HUES48 (cell line): Measurements from ENCODE around the gene ZDHHC6.
"Not testable (repeated sequence)": the region's sequence is repeated elsewhere in the genome, so short reads cannot be mapped to it uniquely, and the experiment has no call there.

ENCODE experiments used
- H3K27ac ChIP-seq: one replicate; pipeline ENCODE4 v1.7.0; 2013; ENCODE audit warnings: low read depth, low read length, inconsistent platforms
- H3K27me3 ChIP-seq: 2 replicates; pipeline ENCODE4 v1.6.1; 2013; ENCODE audit warnings: mild to moderate bottlenecking, low read length; ENCODE audit not compliant: control insufficient read depth, insufficient read depth
- H3K36me3 ChIP-seq: 2 replicates; pipeline ENCODE4 v1.6.1; 2013; ENCODE audit warnings: low read length; ENCODE audit not compliant: control insufficient read depth, insufficient read depth
- H3K4me1 ChIP-seq: 2 replicates; pipeline ENCODE4 v1.6.1; 2013; ENCODE audit warnings: mild to moderate bottlenecking, low read length; ENCODE audit not compliant: control insufficient read depth, insufficient read depth
- H3K4me3 ChIP-seq: 2 replicates; pipeline ENCODE4 v1.5.1; 2013; ENCODE audit warnings: mild to moderate bottlenecking, low read depth, low read length
- H3K9ac ChIP-seq: 2 replicates; pipeline ENCODE4 v1.6.1; 2013; ENCODE audit warnings: mild to moderate bottlenecking, low read depth, low read length, moderate library complexity
- H3K9me3 ChIP-seq: 2 replicates; pipeline ENCODE4 v1.6.1; 2013; ENCODE audit warnings: low read length; ENCODE audit not compliant: control insufficient read depth, insufficient read depth

The ZDHHC6 gene

GRCh38 chr10:112466802-112467201 lies 20.1 kb upstream of the ZDHHC6 start:
- H3K9ac ChIP-seq = no peak overlapping the region
- H3K27ac ChIP-seq = no peak overlapping the region
- 0 out of 2 replicates have a peak, but pooled peaks cover 7% of the 10 kb centered on the region for H3K9me3 ChIP-seq
- H3K27me3 ChIP-seq = no peaks in the 10 kb centered on the region
- peaks cover 24% of the 10 kb centered on the region for H3K36me3 ChIP-seq
- no peaks in the 10 kb centered on the region for H3K4me1 ChIP-seq
- H3K4me3 ChIP-seq = no peak overlapping the region

DNA sequence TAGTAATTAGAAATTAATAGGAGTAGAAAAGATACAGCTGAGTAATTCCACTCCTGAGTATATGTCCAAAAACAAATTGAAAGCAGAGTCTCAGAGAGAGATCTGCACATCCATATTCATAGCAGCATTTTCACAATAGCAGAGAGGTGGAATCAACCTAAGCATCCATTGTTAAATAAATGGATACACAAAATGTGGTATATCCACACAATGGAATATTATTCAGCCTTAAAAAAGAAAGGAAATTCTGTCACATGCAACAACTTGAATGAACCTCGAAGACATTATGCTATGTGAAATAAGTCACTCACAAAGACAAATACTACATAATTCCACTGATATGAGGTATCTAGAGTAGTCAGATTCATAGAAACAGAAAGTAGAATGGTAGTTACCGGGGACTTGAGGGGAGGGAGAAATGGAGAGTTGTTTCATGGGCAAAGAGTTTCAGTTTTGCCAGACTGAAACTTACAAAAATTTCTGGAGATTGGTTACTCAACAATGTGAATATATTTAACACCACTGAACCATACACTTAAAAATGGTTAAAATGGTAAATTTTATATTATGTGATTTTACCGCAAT lies 18.7 kb upstream of the ZDHHC6 start:
- H3K9me3 ChIP-seq = 0 out of 2 replicates have a peak, but pooled peaks cover 7% of the 10 kb centered on the region
- H3K27me3 ChIP-seq = no peaks in the 10 kb centered on the region
- H3K4me1 ChIP-seq = no peaks in the 10 kb centered on the region
- no peak overlapping the region for H3K4me3 ChIP-seq
- no peak overlapping the region for H3K9ac ChIP-seq
- H3K36me3 ChIP-seq = peaks cover 33% of the 10 kb centered on the region
- no peak overlapping the region for H3K27ac ChIP-seq

- not testable (repeated sequence) for H3K4me1 ChIP-seq, H3K9me3 ChIP-seq, H3K4me3 ChIP-seq, H3K27me3 ChIP-seq, H3K27ac ChIP-seq, H3K9ac ChIP-seq
- peaks cover 33% of the 10 kb centered on the region for H3K36me3 ChIP-seq
These were observed 17.4 kb upstream of the ZDHHC6 start for GRCh38 chr10:112464074-112464473.

DNA sequence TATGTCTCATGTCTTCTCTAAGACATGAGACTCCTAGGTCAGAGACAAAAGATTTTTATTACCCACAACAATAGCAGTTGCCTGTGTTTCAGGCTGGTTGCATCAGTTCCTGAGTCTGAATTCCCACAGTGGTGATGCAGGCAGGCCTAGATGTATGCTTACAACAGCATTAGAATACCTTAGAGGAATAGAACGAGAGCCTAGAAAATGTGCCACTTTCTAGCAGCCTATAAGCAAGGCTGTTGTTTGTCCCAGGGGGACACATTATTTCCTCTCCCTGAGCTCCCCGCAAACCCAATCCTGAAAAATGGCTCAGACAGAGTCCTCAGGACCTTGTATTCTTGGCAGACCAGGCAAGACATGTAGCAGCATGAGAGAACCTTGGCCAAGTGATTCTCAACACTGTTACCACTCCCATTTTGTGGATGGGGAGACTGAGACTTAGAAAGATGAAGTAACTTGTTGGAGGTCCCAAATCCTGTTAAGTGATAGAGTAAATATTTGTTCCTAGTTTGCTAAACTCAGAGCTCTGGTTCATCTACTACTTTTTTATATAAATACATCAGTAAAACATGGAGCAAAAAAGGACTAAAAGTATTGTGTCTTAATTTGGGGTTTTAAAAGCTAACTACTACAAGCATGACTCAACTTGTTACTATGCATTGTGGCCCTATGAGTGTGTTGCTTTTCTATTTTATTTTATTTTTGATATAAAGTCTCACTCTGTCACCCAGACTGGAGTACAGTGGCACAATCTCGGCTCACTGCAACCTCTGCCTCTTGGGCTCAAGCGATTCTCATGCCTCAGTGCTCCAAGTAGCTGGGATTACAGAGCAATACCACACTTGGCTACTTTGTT lies 14.5 kb upstream of the ZDHHC6 start:
- Histone ChIP-seq H3K4me3 (no peak overlapping the region), H3K36me3 (peaks cover 29% of the 10 kb centered on the region), H3K27me3 (no peaks in the 10 kb centered on the region), H3K9ac (no peak overlapping the region), H3K9me3 (0 out of 2 replicates have a peak, but pooled peaks cover 7% of the 10 kb centered on the region), H3K27ac (no peak overlapping the region), H3K4me1 (no peaks in the 10 kb centered on the region)

- H3K27ac ChIP-seq = no peak overlapping the region
- H3K9ac ChIP-seq = no peak overlapping the region
- peaks cover 21% of the 10 kb centered on the region for H3K36me3 ChIP-seq
- no peaks in the 10 kb centered on the region for H3K27me3 ChIP-seq
- H3K4me1 ChIP-seq = no peaks in the 10 kb centered on the region
- H3K4me3 ChIP-seq = no peak overlapping the region
- H3K9me3 ChIP-seq = 0 out of 2 replicates have a peak, but pooled peaks cover 6% of the 10 kb centered on the region
These were observed 13.7 kb upstream of the ZDHHC6 start for GRCh38 chr10:112460366-112460765.

DNA sequence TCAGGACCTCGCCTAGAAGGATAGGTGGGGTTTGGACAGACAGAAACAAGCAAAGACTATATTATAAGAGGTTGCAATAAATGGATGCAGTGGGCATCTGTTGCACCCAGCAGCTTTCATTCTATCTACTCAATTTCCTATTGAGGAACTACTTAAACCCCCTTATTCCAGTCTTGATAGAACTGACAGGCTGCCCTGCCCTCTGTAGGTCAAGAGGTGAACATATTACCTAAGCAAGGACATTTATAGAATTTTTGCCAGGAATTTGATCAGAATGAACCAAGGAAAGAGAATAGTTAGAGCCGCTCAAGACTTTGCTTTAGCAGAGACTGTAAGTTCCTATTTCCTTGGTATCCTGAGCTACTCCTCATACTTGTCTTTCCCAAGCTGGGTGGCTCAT lies 9.8 kb upstream of the ZDHHC6 start:
- Histone ChIP-seq H3K9me3 (no peaks in the 10 kb centered on the region), H3K27me3 (no peaks in the 10 kb centered on the region), H3K9ac (no peak overlapping the region), H3K4me3 (no peak overlapping the region), H3K27ac (no peak overlapping the region), H3K4me1 (no peaks in the 10 kb centered on the region), H3K36me3 (peaks cover 6% of the 10 kb centered on the region; the same call in 1 of the 2 replicates)

DNA sequence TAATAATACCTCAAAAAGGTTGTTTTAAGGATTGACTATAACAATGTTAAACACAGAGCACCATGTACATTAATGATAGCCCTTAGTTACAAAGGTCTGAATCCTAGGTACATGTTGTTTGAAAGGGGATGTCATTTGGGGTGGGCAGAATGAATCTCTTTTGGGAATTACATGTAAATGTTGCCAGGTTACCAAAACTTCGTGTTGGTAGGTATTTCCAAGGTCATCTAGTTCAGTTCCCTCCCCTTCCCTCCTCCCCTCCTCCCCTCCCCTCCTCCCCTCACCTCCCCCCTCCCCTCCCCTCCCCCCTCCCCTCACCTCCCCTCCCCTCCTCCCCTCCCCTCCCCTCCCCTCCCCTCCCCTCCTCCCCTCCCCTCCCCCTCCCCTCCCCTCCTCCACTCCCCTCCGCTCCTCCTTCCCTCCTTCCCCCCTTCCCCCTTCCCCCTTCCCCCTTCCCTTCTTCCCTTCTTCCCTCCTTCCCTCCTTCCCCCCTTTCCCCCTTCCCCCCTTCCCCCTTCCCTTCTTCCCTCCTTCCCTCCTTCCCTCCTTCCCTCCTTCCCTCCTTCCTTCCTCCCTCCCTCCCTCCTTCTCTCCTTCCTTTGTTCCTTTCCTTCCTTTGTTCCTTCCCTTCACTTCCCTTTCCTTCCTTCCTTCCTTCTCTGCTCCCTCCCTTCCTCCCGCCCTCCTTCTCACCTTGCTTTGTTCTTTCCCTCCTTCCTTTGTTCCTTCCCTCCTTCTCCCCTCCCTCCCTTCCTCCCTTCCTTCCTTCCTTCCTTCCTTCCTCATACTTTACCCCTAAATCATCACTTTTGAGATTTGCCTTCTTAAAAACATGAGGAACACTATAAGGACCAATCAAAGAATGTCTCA lies 8.4 kb upstream of the ZDHHC6 start:
- no peaks in the 10 kb centered on the region for H3K4me1 ChIP-seq
- H3K27ac ChIP-seq = no peak overlapping the region
- H3K9me3 ChIP-seq = no peaks in the 10 kb centered on the region
- no peak overlapping the region for H3K4me3 ChIP-seq
- H3K9ac ChIP-seq = no peak overlapping the region
- H3K36me3 ChIP-seq = no peaks in the 10 kb centered on the region
- H3K27me3 ChIP-seq = no peaks in the 10 kb centered on the region

DNA sequence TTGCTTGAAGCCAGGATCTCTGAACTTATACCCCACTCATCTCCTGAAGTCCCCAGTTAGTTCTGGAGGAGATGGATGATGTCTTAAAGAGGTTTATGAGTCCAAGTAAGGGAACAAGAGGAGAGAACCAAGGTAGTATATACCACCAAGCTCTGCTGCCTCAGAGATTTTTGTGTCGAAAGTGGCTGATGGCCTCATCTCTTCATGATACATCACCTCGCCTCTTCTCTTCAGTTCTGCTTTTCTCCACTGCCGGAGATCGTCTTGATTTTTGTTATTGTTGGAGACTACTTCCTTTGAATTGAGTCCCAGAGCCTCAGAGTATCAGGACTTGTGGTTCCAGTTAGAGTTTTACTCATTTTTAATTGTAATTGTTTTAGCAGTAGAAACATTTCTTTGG lies 2.2 kb upstream of the ZDHHC6 start:
- H3K36me3 ChIP-seq = peaks cover 21% of the 10 kb centered on the region
- H3K27ac ChIP-seq = no peak overlapping the region
- H3K27me3 ChIP-seq = no peaks in the 10 kb centered on the region
- H3K9me3 ChIP-seq = no peaks in the 10 kb centered on the region
- H3K4me1 ChIP-seq = no peaks in the 10 kb centered on the region
- H3K9ac ChIP-seq = no peak overlapping the region
- H3K4me3 ChIP-seq = no peak overlapping the region

DNA sequence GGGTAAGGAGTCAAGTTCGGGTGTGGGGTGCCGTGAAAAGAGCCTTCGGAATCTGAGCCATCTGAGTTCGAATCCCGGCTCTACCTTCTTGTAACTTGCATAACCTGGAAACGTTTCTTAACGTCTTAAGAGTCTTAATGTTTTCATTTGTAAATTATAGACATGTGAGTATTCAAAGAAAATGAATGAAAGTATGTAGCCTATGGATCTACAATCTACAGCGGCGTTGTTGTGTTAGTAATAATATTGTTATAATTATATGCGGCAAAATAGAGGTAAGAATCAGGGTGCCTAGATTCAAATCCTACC lies 860 bp upstream of the ZDHHC6 start:
- no peaks in the 10 kb centered on the region for H3K9me3 ChIP-seq
- no peaks in the 10 kb centered on the region for H3K27me3 ChIP-seq
- H3K36me3 ChIP-seq = peaks cover 33% of the 10 kb centered on the region
- H3K4me3 ChIP-seq = peak overlapping the region; percentile 96
- H3K9ac ChIP-seq = peak overlapping the region; percentile 96
- peak overlapping the region; percentile 89 for H3K27ac ChIP-seq
- no peaks in the 10 kb centered on the region for H3K4me1 ChIP-seq

GRCh38 chr10:112446055-112446854 lies 459 bp downstream of the ZDHHC6 start:
- no peaks in the 10 kb centered on the region for H3K27me3 ChIP-seq
- H3K27ac ChIP-seq = peak overlapping the region; percentile 89
- peaks cover 46% of the 10 kb centered on the region for H3K36me3 ChIP-seq
- H3K9me3 ChIP-seq = no peaks in the 10 kb centered on the region
- peak overlapping the region; percentile 96 for H3K4me3 ChIP-seq
- H3K4me1 ChIP-seq = no peaks in the 10 kb centered on the region
- H3K9ac ChIP-seq = peak overlapping the region; percentile 96
